ENCODE measurements around the gene MAGI3. TPM values are rescaled to one million over a fixed set of nuclear protein-coding genes. Genes with fewer than 3 reads are reported as not detected.

MAGI3 gene
- total and polyA plus RNA-seq, 2 donors (not counting 1 experiment from before 2014, with no cell fraction given) = 0.30 to 0.67 TPM

- no peak overlapping the region for H3K4me3 ChIP-seq (ENCODE audit: control extremely low read depth in 1 of 5, extremely low read depth in 1 of 5, insufficient read depth in 1 of 5, low read depth in 2 of 5, low read length in 4 of 5)
- WGBS (ENCODE audit: insufficient coverage) = no CpG with 5 or more reads among the region's 1 CpG
- Mint-ChIP-seq H3K27ac (no peak overlapping the region), H3K4me3 (no peak overlapping the region), H3K9me3 (ENCODE audit: insufficient read depth) (no peaks in the 10 kb centered on the region), H3K27me3 (no peaks in the 10 kb centered on the region), H3K4me1 (no peaks in the 10 kb centered on the region)
- H3K9me3 ChIP-seq (ENCODE audit: control extremely low read depth in 1 of 3, control insufficient read depth in 2 of 3, insufficient read depth in 1 of 3, low read length in 2 of 3) = no peaks in the 10 kb centered on the region
- no peaks in the 10 kb centered on the region for H3K4me1 ChIP-seq (ENCODE audit: control insufficient read depth in 2 of 2, insufficient read depth in 2 of 2, low read length in 2 of 2)
- CTCF ChIA-PET = no interaction called here
- no peak overlapping the region for H3K4me2 ChIP-seq (replicated peaks; ENCODE audit: low read depth, low read length, poor library complexity, severe bottlenecking)
- H3K79me2 ChIP-seq (ENCODE audit: control insufficient read depth, insufficient read depth, low read length) = no peaks in the 10 kb centered on the region
- H3K27me3 ChIP-seq (replicated peaks in 1 of 4; ENCODE audit: control extremely low read depth in 1 of 4, control insufficient read depth in 3 of 4, insufficient read depth in 4 of 4, low read length in 3 of 4) = no peaks in the 10 kb centered on the region
- H3K9ac ChIP-seq (ENCODE audit: low read length) = no peak overlapping the region
- DNase-seq (no peak), ATAC-seq (ENCODE audit: low read depth) (no peak)
- no peak overlapping the region for H2AFZ ChIP-seq (ENCODE audit: insufficient read depth, low read depth, low read length, poor library complexity, severe bottlenecking)
- no peaks in the 10 kb centered on the region for H4K20me1 ChIP-seq (ENCODE audit: control insufficient read depth, insufficient read depth, low read length, poor library complexity, severe bottlenecking)
- no peak overlapping the region for H3K27ac ChIP-seq (ENCODE audit: low read length in 2 of 2)
- no peak for TF ChIP-seq EZH2 (IDR thresholded peaks at IDR 0.05; ENCODE audit: borderline replicate concordance, insufficient read depth, low read depth, low read length, poor library complexity, severe bottlenecking)
- no peak for TF ChIP-seq CTCF (IDR thresholded peaks at IDR 0.05)
- POLR2A ChIA-PET = no interaction called here
- no peaks in the 10 kb centered on the region for H3K36me3 ChIP-seq (replicated peaks in 1 of 2; ENCODE audit: control extremely low read depth in 1 of 2, control insufficient read depth in 1 of 2, extremely low read depth in 1 of 2, insufficient read depth in 2 of 2, low read length in 1 of 2)
- intact Hi-C loops (cut with micrococcal nuclease) = no loop called here
Measured at GRCh38 chr1:113662101-113662500, 271.8 kb downstream of the MAGI3 start.

- Histone ChIP-seq H3K4me2 (replicated peaks; ENCODE audit: low read depth, low read length, poor library complexity, severe bottlenecking) (no peak overlapping the region), H4K20me1 (ENCODE audit: control insufficient read depth, insufficient read depth, low read length, poor library complexity, severe bottlenecking) (no peaks in the 10 kb centered on the region), H3K4me3 (ENCODE audit: control extremely low read depth in 1 of 5, extremely low read depth in 1 of 5, insufficient read depth in 1 of 5, low read depth in 2 of 5, low read length in 4 of 5) (no peak overlapping the region), H2AFZ (ENCODE audit: insufficient read depth, low read depth, low read length, poor library complexity, severe bottlenecking) (no peak overlapping the region), H3K9me3 (ENCODE audit: control extremely low read depth in 1 of 3, control insufficient read depth in 2 of 3, insufficient read depth in 1 of 3, low read length in 2 of 3) (no peaks in the 10 kb centered on the region), H3K4me1 (ENCODE audit: control insufficient read depth in 2 of 2, insufficient read depth in 2 of 2, low read length in 2 of 2) (no peaks in the 10 kb centered on the region), H3K36me3 (replicated peaks in 1 of 2; ENCODE audit: control extremely low read depth in 1 of 2, control insufficient read depth in 1 of 2, extremely low read depth in 1 of 2, insufficient read depth in 2 of 2, low read length in 1 of 2) (no peaks in the 10 kb centered on the region), H3K27ac (ENCODE audit: low read length in 2 of 2) (no peak overlapping the region), H3K27me3 (replicated peaks in 1 of 4; ENCODE audit: control extremely low read depth in 1 of 4, control insufficient read depth in 3 of 4, insufficient read depth in 4 of 4, low read length in 3 of 4) (no peaks in the 10 kb centered on the region), H3K79me2 (ENCODE audit: control insufficient read depth, insufficient read depth, low read length) (no peaks in the 10 kb centered on the region), H3K9ac (ENCODE audit: low read length) (no peak overlapping the region)
- Mint-ChIP-seq H3K4me1 (no peaks in the 10 kb centered on the region), H3K4me3 (no peak overlapping the region), H3K27me3 (no peaks in the 10 kb centered on the region), H3K9me3 (ENCODE audit: insufficient read depth) (no peaks in the 10 kb centered on the region), H3K27ac (no peak overlapping the region)
- ATAC-seq (ENCODE audit: low read depth) (no peak), DNase-seq (no peak)
- no CpG with 5 or more reads among the region's 5 CpGs for WGBS (ENCODE audit: insufficient coverage)
- CTCF ChIA-PET = no interaction called here
- intact Hi-C loops (cut with micrococcal nuclease) = no loop called here
- POLR2A ChIA-PET = no interaction called here
- TF ChIP-seq EZH2 (IDR thresholded peaks at IDR 0.05; ENCODE audit: borderline replicate concordance, insufficient read depth, low read depth, low read length, poor library complexity, severe bottlenecking) = no peak
- no peak for TF ChIP-seq CTCF (IDR thresholded peaks at IDR 0.05)
Measured at GRCh38 chr1:113663165-113663951, 273.0 kb downstream of the MAGI3 start.

Measured in B cell (primary cell).